OCI-LY3 (cell line): ENCODE data around the gene TRMT1.

ENCODE experiments used
- EZH2phosphoT487 ChIP-seq: fragments of 200-600 bp; shearing (Covaris generic); IDR thresholded peaks from 2 replicates; pipeline ENCODE4 v1.6.1; 2018; ENCODE audit warnings: antibody characterized with exemption, mixed run types, low read depth
- TF ChIP-seq, protein P1 (sequence below): fragments of 200-600, 300-600 bp; sonication (generic); IDR thresholded peaks from 2 replicates; pipeline ENCODE4 v1.5.1; 2014; ENCODE audit warnings: antibody characterized with exemption, low read length, low read depth

DNA sequence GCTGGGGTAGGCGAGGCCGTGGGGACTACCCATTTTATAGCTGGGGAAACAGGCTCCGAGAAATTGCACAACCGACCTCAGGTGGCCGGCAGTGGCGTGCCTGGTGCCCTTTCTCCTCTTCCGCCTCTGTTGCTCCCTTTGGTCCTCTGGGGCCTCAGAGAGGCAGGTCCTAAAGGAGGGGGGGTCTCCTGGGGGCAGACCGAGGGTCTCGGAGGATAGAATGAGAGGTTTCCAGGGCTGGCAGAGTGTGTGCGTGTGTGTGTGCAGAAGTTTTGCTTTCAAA is 22.3 kb upstream of the TRMT1 start:
- TF ChIP-seq, protein P1, sequence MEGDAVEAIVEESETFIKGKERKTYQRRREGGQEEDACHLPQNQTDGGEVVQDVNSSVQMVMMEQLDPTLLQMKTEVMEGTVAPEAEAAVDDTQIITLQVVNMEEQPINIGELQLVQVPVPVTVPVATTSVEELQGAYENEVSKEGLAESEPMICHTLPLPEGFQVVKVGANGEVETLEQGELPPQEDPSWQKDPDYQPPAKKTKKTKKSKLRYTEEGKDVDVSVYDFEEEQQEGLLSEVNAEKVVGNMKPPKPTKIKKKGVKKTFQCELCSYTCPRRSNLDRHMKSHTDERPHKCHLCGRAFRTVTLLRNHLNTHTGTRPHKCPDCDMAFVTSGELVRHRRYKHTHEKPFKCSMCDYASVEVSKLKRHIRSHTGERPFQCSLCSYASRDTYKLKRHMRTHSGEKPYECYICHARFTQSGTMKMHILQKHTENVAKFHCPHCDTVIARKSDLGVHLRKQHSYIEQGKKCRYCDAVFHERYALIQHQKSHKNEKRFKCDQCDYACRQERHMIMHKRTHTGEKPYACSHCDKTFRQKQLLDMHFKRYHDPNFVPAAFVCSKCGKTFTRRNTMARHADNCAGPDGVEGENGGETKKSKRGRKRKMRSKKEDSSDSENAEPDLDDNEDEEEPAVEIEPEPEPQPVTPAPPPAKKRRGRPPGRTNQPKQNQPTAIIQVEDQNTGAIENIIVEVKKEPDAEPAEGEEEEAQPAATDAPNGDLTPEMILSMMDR: no peak
- no peak for TF ChIP-seq EZH2phosphoT487
